Limb (tissue), 2 donors: ENCODE results near the gene FBXL12.
"Not testable (repeated sequence)": the region's sequence is repeated elsewhere in the genome, so short reads cannot be mapped to it uniquely, and the experiment has no call there.

Experiments
- DNase-seq, 2 donors: peaks; one replicate each; pipeline ENCODE4 v3.0.0-alpha.2; 2016; ENCODE audit errors: extremely low spot score in 2 of 2

The FBXL12 gene

GRCh38 chr19:9839415-9839814, 20.5 kb upstream of the FBXL12 start:
- no peak for DNase-seq

- no peak for DNase-seq
Observed at GRCh38 chr19:9838324-9838723, 19.4 kb upstream of the FBXL12 start.

GRCh38 chr19:9836021-9836420, 17.1 kb upstream of the FBXL12 start:
- DNase-seq: no peak

- DNase-seq: no peak
Observed at GRCh38 chr19:9835507-9835949, 16.6 kb upstream of the FBXL12 start.

GRCh38 chr19:9834726-9835506, 16.0 kb upstream of the FBXL12 start, which contains the start of gene PIN1:
Gene PIN1 (plus strand): TSS chr19:9835318. CDS start chr19:9835345, 27 bp downstream.
- peak; percentile 99 to 100 for DNase-seq

GRCh38 chr19:9834307-9834725, 15.4 kb upstream of the FBXL12 start:
- no peak for DNase-seq

- no peak for DNase-seq
Observed at GRCh38 chr19:9828551-9829063, 9.7 kb upstream of the FBXL12 start.

- DNase-seq: peak; percentile 89 to 90
Observed at GRCh38 chr19:9827289-9828238, 8.7 kb upstream of the FBXL12 start, which contains the start of gene UBL5. Gene UBL5 (plus strand): TSS chr19:9827918. CDS start chr19:9828338, 420 bp downstream.

- DNase-seq: no peak
Observed at GRCh38 chr19:9823816-9824215, 4.9 kb upstream of the FBXL12 start.

GRCh38 chr19:9820034-9820433, 1.2 kb upstream of the FBXL12 start:
- not testable (repeated sequence) for DNase-seq

GRCh38 chr19:9819596-9819909, 674 bp upstream of the FBXL12 start:
- no peak for DNase-seq

- DNase-seq: no peak
Observed at GRCh38 chr19:9818175-9818733, 625 bp downstream of the FBXL12 start.

GRCh38 chr19:9811139-9811538, 7.7 kb downstream of the FBXL12 start:
- DNase-seq: no peak

GRCh38 chr19:9808855-9809824, 9.7 kb downstream of the FBXL12 start:
- DNase-seq: no peak

GRCh38 chr19:9806803-9807202, 12.1 kb downstream of the FBXL12 start:
- no peak for DNase-seq

GRCh38 chr19:9801976-9802375, 16.9 kb downstream of the FBXL12 start:
- no peak for DNase-seq

- no peak for DNase-seq
Observed at GRCh38 chr19:9799162-9799561, 19.7 kb downstream of the FBXL12 start.

- no peak for DNase-seq
Observed at GRCh38 chr19:9797871-9798270, 21.0 kb downstream of the FBXL12 start.

GRCh38 chr19:9796113-9796773, 22.6 kb downstream of the FBXL12 start:
- peak; percentile 83 to 88 for DNase-seq

- DNase-seq: peak in 1 of 2 donors; percentile 61
Observed at GRCh38 chr19:9793071-9793591, 25.7 kb downstream of the FBXL12 start.
